LNCaP clone FGC (cell line): Measurements from ENCODE around the gene PMEL.
A peak's percentile ranks its signal among the peaks of the same experiment; 100 is the strongest.

Experiments used
- DNase-seq: peaks from one replicate; pipeline ENCODE4 v3.0.0-alpha.2; 2011; ENCODE audit warnings: low read depth
- H3K4me3 ChIP-seq: 2 replicates; pipeline ENCODE4 v1.5.1; 2011; ENCODE audit warnings: mild to moderate bottlenecking, low read depth, low read length, control low read depth
- TF ChIP-seq, protein P1 (sequence below): IDR thresholded peaks from 2 replicates; pipeline ENCODE4 v1.5.1; 2012; ENCODE audit warnings: mild to moderate bottlenecking; ENCODE audit not compliant: control insufficient read depth, insufficient read depth; ENCODE audit errors: extremely low read depth

The PMEL gene

DNA sequence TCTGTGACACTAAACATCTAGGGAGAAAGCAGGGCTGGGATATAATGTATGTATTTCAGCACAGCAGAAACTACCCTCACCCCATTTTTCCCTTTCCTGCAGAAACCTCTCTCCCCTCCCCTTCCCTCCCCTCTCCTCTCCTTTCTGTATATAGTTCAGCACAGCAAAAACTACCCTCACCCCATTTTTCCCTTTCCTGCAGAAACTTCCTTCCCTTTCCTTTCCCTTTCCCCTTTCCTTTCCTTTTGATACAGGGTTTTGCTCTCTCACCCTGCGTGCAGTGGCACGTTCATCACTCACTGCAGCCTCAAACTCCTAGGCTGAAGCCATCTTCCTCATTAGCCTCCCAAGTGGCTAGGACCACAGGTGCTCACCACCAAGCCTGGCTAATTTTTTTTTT, 2.1 kb downstream of the PMEL start:
- H3K4me3 ChIP-seq = no peak overlapping the region
- TF ChIP-seq, protein P1, sequence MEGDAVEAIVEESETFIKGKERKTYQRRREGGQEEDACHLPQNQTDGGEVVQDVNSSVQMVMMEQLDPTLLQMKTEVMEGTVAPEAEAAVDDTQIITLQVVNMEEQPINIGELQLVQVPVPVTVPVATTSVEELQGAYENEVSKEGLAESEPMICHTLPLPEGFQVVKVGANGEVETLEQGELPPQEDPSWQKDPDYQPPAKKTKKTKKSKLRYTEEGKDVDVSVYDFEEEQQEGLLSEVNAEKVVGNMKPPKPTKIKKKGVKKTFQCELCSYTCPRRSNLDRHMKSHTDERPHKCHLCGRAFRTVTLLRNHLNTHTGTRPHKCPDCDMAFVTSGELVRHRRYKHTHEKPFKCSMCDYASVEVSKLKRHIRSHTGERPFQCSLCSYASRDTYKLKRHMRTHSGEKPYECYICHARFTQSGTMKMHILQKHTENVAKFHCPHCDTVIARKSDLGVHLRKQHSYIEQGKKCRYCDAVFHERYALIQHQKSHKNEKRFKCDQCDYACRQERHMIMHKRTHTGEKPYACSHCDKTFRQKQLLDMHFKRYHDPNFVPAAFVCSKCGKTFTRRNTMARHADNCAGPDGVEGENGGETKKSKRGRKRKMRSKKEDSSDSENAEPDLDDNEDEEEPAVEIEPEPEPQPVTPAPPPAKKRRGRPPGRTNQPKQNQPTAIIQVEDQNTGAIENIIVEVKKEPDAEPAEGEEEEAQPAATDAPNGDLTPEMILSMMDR = no peak

DNA sequence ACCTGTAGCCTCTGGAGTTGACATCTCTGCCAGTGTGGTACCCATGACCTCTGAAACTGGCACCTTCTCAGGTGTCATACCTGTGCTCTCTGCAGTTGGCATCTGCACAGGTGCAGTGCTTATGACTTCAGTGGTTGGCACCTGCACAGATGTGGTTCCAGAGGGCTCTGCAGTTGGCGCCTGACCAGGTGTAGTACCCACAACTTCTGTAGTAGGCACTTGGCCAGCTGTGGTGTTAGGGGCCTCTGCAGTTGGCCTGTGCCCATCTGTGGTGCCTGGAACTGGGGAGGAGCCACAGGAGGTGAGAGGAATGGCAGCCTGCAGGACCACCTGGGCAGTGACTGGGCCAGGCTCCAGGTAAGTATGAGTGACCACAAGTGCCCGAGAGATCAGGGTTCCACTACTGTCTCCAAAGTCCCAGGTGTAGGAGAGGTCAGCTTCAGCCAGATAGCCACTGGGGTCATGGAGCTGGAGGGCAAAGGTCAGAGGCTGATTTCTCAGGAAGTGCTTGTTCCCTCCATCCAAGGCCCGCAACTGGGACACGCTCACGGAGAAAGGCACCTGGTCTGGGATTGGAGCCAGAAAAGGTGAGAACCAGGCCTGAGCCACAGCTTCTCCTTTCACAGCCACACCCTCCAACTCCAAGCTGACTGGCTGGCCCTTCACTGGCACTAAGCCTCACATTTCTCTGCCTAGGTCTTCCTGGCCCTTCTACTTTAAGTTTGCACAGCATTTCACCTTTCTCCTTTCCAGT, 8.6 kb downstream of the PMEL start:
- H3K4me3 ChIP-seq = no peak overlapping the region
- peak; percentile 81 for DNase-seq
- TF ChIP-seq, protein P1 = no peak

More for the DNA sequence above, 2.1 kb downstream of the PMEL start:
- DNase-seq = no peak

DNA sequence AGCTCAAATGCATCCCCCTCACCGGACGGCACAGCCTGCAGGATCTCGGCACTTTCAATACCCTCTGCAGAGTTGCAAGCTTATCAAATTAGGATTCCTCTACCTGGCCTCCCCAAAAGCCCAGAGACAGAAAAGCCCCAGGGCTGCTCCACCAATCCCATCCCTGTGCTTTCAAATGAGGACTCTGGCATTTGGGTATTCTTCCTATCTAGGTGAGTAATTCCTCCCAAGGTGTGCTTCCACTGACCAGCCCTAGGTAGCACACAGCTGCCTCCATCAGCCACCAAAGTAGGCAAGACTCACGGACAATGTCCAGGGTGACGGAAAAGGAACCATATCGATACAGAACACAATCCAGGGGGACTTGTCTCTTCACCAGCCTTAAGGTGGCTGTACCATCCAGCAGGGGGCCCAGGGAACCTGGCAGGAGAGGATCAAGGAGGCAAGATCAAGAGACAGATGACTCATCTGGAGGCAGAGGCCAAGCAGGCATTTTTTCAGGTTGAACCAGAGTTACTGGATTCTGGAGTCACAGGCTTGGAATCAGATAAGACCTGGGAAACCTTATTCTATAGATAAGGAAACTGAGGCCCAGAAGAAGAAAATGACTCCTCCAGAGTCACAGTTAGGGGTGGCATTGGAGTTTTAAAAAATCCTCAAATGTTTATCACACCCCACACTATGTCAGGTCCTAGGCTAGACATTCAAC, 9.9 kb downstream of the PMEL start:
- TF ChIP-seq, protein P1 = peak; percentile 19; the same call in 1 of the 2 replicates
- peak; percentile 78 for DNase-seq
- no peak overlapping the region for H3K4me3 ChIP-seq

DNA sequence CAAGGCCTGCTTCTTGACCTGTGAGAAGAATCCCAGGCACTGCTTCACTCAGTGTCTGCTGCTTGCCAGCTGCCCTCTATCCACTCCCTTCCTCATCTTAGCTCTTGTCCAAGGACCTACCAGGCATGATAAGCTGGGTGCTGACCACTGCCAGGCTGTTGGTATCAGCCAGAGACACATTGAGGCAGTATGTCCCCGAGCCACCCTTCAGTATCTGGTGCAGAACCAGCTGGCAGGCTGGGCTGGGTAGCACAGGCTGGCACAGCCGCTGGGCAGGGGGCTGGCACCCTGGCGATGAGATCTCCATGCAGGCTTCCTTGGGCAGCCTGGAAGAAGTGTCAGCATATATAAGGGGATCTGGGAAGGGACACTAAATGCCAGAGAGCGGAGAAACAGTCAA, 10.5 kb downstream of the PMEL start:
- no peak for DNase-seq
- no peak overlapping the region for H3K4me3 ChIP-seq
- TF ChIP-seq, protein P1 = no peak

DNA sequence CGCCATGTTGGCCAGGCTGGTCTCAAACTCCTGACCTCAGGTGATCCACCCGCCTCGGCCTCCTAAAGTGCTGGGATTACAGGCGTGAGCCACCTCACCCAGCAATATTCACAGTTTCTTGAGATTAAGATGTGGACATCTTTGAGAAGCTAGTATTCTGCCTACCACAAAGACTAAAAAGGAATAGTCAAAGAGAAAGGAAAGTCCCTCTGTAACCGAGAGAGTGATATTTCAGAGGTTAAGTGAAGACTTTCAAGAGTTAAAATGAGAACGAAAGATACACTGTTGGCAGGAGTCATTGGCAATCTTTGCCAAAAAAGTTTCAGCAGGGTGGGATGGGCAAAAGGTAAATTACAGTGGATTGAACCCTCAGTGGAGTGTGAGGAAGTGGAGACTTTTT, 19.3 kb downstream of the PMEL start:
- no peak for DNase-seq
- TF ChIP-seq, protein P1 = no peak
- H3K4me3 ChIP-seq = no peak overlapping the region

DNA sequence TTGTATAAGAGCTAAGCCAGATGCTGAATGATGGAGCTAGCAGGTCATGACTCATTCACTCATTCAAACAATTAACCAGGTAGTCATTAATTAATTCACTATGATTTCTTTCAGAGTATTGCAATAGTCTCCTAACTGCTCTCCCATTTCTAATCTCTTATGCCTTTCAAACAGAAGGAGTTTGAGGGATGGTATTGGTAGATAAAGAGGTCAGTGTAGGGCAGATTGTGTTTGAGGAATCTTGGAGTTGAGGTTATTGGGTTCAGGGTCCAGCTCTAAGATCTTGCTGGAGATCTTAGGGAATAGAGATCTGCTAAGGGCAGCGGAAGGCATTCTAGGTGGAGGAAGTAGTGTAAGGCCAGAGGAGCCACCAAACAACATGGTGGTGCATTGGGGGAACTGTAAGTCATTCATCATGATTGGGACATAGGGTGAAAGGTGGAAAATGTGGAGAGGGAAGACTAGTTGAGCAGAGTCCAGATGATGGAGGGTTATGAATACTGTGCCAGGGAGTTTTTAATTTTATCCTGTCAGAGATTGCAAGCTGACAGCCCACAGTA, 23.2 kb downstream of the PMEL start:
- DNase-seq = no peak
- H3K4me3 ChIP-seq = no peak overlapping the region
- TF ChIP-seq, protein P1 = no peak
